Fibroblast of the aortic adventitia (primary cell): ENCODE results near the gene PLXDC1. TPM values are rescaled to one million over a fixed set of nuclear protein-coding genes. Genes with fewer than 3 reads are reported as not detected.
A peak's percentile ranks its signal among the peaks of the same experiment; 100 is the strongest.

Experiments used
- DNase-seq: peaks from one replicate; pipeline ENCODE4 v3.0.0-alpha.2; 2010; ENCODE audit warnings: low read depth
- H3K4me3 ChIP-seq: 2 replicates; pipeline ENCODE4 v1.5.1; 2011; ENCODE audit warnings: low read depth, mild to moderate bottlenecking, control low read depth, low read length, moderate library complexity
- CTCF ChIP-seq: IDR thresholded peaks from 2 replicates; pipeline ENCODE4 v1.5.1; 2011; ENCODE audit warnings: mild to moderate bottlenecking, low read length, control low read depth, inconsistent platforms; ENCODE audit not compliant: insufficient read depth
- total RNA-seq: library from RNA; depleted of rRNA; stranded (reverse); fragments of >200 nt; gene quantifications from 2 replicates; pipeline ENCODE4 v1.2.3, GENCODE V29; 2012; ENCODE audit warnings: low replicate concordance

Gene PLXDC1
- total RNA-seq, 1 donor, result 3.3 TPM

GRCh38 chr17:39147221-39148185, 3.9 kb downstream of the PLXDC1 start:
- no peak for DNase-seq
- no peak for TF ChIP-seq CTCF
- no peak overlapping the region for H3K4me3 ChIP-seq

- no peak for DNase-seq
- TF ChIP-seq CTCF, result no peak
- no peak overlapping the region for H3K4me3 ChIP-seq
These were observed 5.2 kb downstream of the PLXDC1 start for GRCh38 chr17:39146273-39146672.

- no peak overlapping the region for H3K4me3 ChIP-seq
- DNase-seq, result no peak
- TF ChIP-seq CTCF, result no peak
These were observed 6.3 kb downstream of the PLXDC1 start for GRCh38 chr17:39145143-39145542.

- no peak for TF ChIP-seq CTCF
- no peak overlapping the region for H3K4me3 ChIP-seq
- DNase-seq, result peak; percentile 95
These were observed 7.0 kb downstream of the PLXDC1 start for GRCh38 chr17:39144416-39144840.

GRCh38 chr17:39143552-39144093, 7.8 kb downstream of the PLXDC1 start:
- DNase-seq, result peak; percentile 47
- no peak overlapping the region for H3K4me3 ChIP-seq
- no peak for TF ChIP-seq CTCF

- no peak for TF ChIP-seq CTCF
- no peak for DNase-seq
- H3K4me3 ChIP-seq, result no peak overlapping the region
These were observed 9.3 kb downstream of the PLXDC1 start for GRCh38 chr17:39141915-39142664.
